Measurements from ENCODE around the gene TMEM131L. TPM values are rescaled to one million over a fixed set of nuclear protein-coding genes. Genes with fewer than 3 reads are reported as not detected.

The TMEM131L gene
- total RNA-seq, 6 experiments from 2014 or later = 7.7 to 8.9 (median 8.0) TPM

DNA sequence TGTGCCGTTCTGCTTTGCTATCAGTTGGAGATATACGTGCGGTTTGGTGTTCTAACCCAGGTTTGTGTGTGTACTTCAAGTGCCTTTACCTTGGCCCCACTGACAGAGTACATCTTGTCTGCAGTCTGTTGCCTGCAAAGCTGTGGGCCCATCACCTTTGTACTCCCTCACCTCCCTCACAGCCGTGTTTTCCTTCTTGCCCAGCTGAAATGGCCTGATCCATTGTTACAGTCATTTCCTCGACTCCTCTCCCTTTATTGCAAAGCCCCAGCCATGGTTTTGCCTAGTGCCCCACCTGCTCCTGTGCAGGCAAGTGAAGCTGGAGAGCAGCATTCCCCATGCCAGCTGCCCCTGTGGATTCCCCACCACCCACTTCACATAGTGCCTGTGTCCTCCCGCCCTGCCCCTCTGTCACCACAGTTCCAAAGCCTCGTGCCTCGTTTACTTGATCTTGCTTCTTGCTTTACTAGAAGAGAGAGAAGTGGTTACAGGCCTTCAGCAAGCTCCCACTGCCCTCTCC is 162.7 kb downstream of the TMEM131L start:
- no peak overlapping the region for H3K4me3 Mint-ChIP-seq
- H3K9me3 Mint-ChIP-seq = no peaks in the 10 kb centered on the region
- TF ChIP-seq, protein P1, sequence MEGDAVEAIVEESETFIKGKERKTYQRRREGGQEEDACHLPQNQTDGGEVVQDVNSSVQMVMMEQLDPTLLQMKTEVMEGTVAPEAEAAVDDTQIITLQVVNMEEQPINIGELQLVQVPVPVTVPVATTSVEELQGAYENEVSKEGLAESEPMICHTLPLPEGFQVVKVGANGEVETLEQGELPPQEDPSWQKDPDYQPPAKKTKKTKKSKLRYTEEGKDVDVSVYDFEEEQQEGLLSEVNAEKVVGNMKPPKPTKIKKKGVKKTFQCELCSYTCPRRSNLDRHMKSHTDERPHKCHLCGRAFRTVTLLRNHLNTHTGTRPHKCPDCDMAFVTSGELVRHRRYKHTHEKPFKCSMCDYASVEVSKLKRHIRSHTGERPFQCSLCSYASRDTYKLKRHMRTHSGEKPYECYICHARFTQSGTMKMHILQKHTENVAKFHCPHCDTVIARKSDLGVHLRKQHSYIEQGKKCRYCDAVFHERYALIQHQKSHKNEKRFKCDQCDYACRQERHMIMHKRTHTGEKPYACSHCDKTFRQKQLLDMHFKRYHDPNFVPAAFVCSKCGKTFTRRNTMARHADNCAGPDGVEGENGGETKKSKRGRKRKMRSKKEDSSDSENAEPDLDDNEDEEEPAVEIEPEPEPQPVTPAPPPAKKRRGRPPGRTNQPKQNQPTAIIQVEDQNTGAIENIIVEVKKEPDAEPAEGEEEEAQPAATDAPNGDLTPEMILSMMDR (IDR thresholded peaks at IDR 0.05) = no peak
- DNase-seq = no peak
- no peaks in the 10 kb centered on the region; the same call in 1 of the 2 replicates for H3K27me3 Mint-ChIP-seq (ENCODE audit: insufficient read depth)
- H3K36me3 Mint-ChIP-seq (ENCODE audit: low read depth) = peaks cover 21% of the 10 kb centered on the region
- H3K4me1 Mint-ChIP-seq (ENCODE audit: low read depth) = no peaks in the 10 kb centered on the region
- H3K27ac Mint-ChIP-seq = no peak overlapping the region

DNA sequence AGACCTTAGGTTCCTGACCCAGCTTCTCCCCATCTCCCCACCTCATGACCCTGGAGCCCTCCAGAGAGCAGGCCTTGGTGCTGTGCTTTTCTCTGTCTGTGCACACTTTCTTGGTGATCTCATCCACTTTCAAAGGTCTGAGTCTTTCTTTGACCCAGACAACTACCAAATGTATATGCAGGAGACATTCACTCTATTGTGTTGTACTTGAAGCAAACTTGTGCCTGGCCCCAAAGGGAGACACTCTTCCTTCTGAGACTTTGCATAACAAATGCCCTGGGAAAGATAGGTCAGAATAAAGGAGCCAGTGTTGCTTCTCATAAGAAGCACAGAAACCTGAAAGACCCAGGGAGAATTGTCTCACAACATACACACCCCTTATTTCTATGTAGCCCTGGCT is 163.6 kb downstream of the TMEM131L start:
- Mint-ChIP-seq H3K27me3 (ENCODE audit: insufficient read depth) (no peaks in the 10 kb centered on the region; the same call in 1 of the 2 replicates), H3K9me3 (no peaks in the 10 kb centered on the region), H3K36me3 (ENCODE audit: low read depth) (peaks cover 23% of the 10 kb centered on the region), H3K4me1 (ENCODE audit: low read depth) (no peaks in the 10 kb centered on the region), H3K4me3 (no peak overlapping the region), H3K27ac (no peak overlapping the region)
- TF ChIP-seq, protein P1 (IDR thresholded peaks at IDR 0.05) = no peak
- DNase-seq = no peak

DNA sequence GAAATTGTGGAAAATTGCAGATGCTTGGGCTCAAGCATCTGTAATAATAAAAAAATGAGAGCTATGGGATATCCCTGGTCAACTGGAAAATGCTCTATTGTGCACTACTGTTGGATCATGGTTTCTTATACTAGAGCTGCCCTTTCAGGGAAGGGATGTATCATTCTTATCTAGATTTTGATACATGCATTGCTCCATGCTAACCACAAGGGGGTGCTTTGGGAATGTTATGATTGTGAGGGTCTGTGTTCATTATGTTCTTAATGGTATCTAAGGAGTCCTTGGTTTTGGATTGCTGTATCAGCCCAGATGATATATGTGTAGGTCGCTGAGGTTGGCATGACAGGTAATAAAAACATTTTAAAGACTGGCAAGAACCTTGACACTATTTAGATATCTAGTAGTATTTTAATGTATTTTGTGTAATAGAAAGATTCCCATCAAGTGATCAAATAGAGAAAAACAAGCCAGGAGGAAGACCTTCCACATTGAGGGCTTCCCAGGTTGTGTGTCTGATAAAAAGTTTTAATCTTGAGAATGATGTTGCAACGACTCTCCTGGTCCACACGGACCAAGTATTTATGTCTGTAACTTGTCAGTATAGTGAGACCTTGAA is 168.7 kb downstream of the TMEM131L start:
- Mint-ChIP-seq H3K4me3 (no peak overlapping the region), H3K36me3 (ENCODE audit: low read depth) (peaks cover 24% of the 10 kb centered on the region), H3K27ac (no peak overlapping the region), H3K27me3 (ENCODE audit: insufficient read depth) (peaks cover 3% of the 10 kb centered on the region; the same call in 1 of the 2 replicates), H3K4me1 (ENCODE audit: low read depth) (no peaks in the 10 kb centered on the region), H3K9me3 (no peaks in the 10 kb centered on the region)
- TF ChIP-seq, protein P1 (IDR thresholded peaks at IDR 0.05) = peak; percentile 85
- peak; percentile 16 for DNase-seq

DNA sequence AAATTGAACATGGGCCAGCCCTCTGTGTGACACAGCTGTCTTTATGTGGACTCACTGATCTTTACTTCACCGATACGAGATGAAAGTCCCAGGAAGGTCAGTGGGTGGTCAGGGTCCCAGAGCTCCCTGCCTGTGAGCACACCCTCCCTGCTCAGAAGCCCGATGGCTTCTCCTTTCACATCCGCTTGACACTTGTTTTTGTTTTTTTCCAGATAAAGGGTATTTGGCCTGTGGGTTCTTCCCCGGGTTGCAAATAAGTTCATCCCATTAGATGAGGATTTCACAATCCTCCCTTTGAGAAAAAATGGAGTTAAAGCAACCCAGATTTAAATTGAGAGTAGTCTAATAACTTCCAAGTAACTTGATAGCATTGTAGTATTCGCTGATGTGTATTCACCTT is 169.7 kb downstream of the TMEM131L start:
- TF ChIP-seq, protein P1 (IDR thresholded peaks at IDR 0.05) = no peak
- no peak overlapping the region for H3K27ac Mint-ChIP-seq
- no peak for DNase-seq
- no peaks in the 10 kb centered on the region for H3K9me3 Mint-ChIP-seq
- peaks cover 15% of the 10 kb centered on the region for H3K36me3 Mint-ChIP-seq (ENCODE audit: low read depth)
- no peak overlapping the region for H3K4me3 Mint-ChIP-seq
- H3K4me1 Mint-ChIP-seq (ENCODE audit: low read depth) = no peaks in the 10 kb centered on the region
- peaks cover 6% of the 10 kb centered on the region; the same call in 1 of the 2 replicates for H3K27me3 Mint-ChIP-seq (ENCODE audit: insufficient read depth)

DNA sequence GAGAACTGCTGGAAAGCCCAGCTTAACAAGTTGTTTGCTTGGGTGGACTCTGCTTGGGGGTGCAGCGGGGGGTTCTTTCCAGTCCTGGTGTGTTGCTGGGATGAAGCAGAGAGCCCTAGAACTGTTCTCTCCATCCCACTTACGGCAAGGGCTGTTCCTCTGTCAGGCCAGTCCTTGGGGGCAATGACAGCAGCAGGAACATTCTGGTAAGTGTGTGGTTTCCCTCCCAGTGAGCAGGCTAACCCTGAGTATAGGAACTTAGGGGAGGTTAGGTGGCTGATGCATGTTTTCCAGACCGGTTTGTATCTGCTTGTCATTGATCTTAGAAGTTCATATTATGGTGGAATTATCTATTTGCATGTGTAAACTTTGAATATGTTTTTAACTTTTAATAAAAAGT is 171.0 kb downstream of the TMEM131L start:
- no peaks in the 10 kb centered on the region for H3K9me3 Mint-ChIP-seq
- H3K27ac Mint-ChIP-seq = no peak overlapping the region
- H3K4me1 Mint-ChIP-seq (ENCODE audit: low read depth) = 0 out of 2 replicates have a peak, but pooled peaks cover 7% of the 10 kb centered on the region
- H3K36me3 Mint-ChIP-seq (ENCODE audit: low read depth) = peaks cover 10% of the 10 kb centered on the region; the same call in 1 of the 2 replicates
- peaks cover 6% of the 10 kb centered on the region; the same call in 1 of the 2 replicates for H3K27me3 Mint-ChIP-seq (ENCODE audit: insufficient read depth)
- no peak for DNase-seq
- no peak overlapping the region for H3K4me3 Mint-ChIP-seq
- TF ChIP-seq, protein P1 (IDR thresholded peaks at IDR 0.05) = no peak

Data from HFFc6 (cell line).